Liver (tissue), 9 donors: ENCODE measurements around the gene SNX19. TPM values are rescaled to one million over a fixed set of nuclear protein-coding genes. Genes with fewer than 3 reads are reported as not detected.

Experiments
- DNase-seq: peaks from one replicate; pipeline ENCODE4 v3.0.0-alpha.2; 2017; ENCODE audit warnings: low spot score
- H3K27ac ChIP-seq, 2 donors: one replicate each; pipeline ENCODE4 v1.7.0; 2013; ENCODE audit warnings: inconsistent platforms in 2 of 2, low read length in 2 of 2, control low read depth in 1 of 2, low read depth in 1 of 2, mild to moderate bottlenecking in 1 of 2
- H3K27me3 ChIP-seq, 4 donors: one replicate each; pipeline versions ENCODE4 v1.6.1 to v1.7.0; 2013; ENCODE audit warnings: low read length in 3 of 4, inconsistent platforms in 1 of 4, mild to moderate bottlenecking in 1 of 4, moderate library complexity in 1 of 4; ENCODE audit not compliant: control insufficient read depth in 4 of 4, insufficient read depth in 4 of 4
- H3K36me3 ChIP-seq, 4 donors: one replicate each; pipeline versions ENCODE4 v1.6.1 to v1.7.0; 2013; ENCODE audit warnings: low read length in 3 of 4, mild to moderate bottlenecking in 3 of 4, low read depth in 1 of 4, moderate library complexity in 1 of 4; ENCODE audit not compliant: control insufficient read depth in 4 of 4, insufficient read depth in 3 of 4
- H3K4me1 ChIP-seq, 4 donors: one replicate each; pipeline versions ENCODE4 v1.6.1 to v1.7.0; 2013; ENCODE audit warnings: low read length in 3 of 4, mild to moderate bottlenecking in 3 of 4, moderate library complexity in 1 of 4; ENCODE audit not compliant: control insufficient read depth in 4 of 4, insufficient read depth in 4 of 4
- H3K4me3 ChIP-seq, 3 donors: one replicate each; pipeline versions ENCODE4 v1.6.1 to v1.7.0; 2013; ENCODE audit warnings: low read length in 3 of 3, control low read depth in 1 of 3, low read depth in 1 of 3, mild to moderate bottlenecking in 1 of 3
- H3K9ac ChIP-seq, 2 donors: one replicate each; pipeline ENCODE4 v1.7.0; 2013; ENCODE audit warnings: low read length in 2 of 2, mild to moderate bottlenecking in 2 of 2, moderate library complexity in 2 of 2, control low read depth in 1 of 2, low read depth in 1 of 2
- H3K9me3 ChIP-seq, 4 donors: one replicate each; pipeline versions ENCODE4 v1.6.1 to v1.7.0; 2013; ENCODE audit warnings: low read length in 3 of 4; ENCODE audit not compliant: control insufficient read depth in 4 of 4
- CTCF ChIP-seq: fragments of 150-350 bp; IDR thresholded peaks from 2 replicates; pipeline ENCODE4 v1.5.1; 2017; ENCODE audit warnings: improper control_type of control experiment, low read depth, low read length; ENCODE audit not compliant: missing input control
- EGR1 ChIP-seq, 2 donors: IDR thresholded peaks; 2 replicates each; pipeline ENCODE4 v1.6.1; 2016 to 2018; ENCODE audit warnings: antibody characterized with exemption in 2 of 2, low read depth in 2 of 2
- FOXA1 ChIP-seq: IDR thresholded peaks from 2 replicates; pipeline ENCODE4 v1.6.1; 2016; ENCODE audit warnings: antibody characterized with exemption
- FOXA2 ChIP-seq: IDR thresholded peaks from 2 replicates; pipeline ENCODE4 v1.6.1; 2016; ENCODE audit warnings: antibody characterized with exemption
- GABPA ChIP-seq, 2 donors: IDR thresholded peaks in 1 of 2; conservative IDR thresholded peaks in 1 of 2; 2 replicates each; pipeline ENCODE4 v1.6.1; 2016; ENCODE audit warnings: antibody characterized with exemption in 2 of 2, mild to moderate bottlenecking in 1 of 2, moderate library complexity in 1 of 2
- HNF4A ChIP-seq, 2 donors: conservative IDR thresholded peaks; 2 replicates each; pipeline ENCODE4 v1.6.1; 2016; ENCODE audit warnings: antibody characterized with exemption in 2 of 2, mild to moderate bottlenecking in 2 of 2
- HNF4G ChIP-seq: IDR thresholded peaks from 2 replicates; pipeline ENCODE4 v1.6.1; 2016; ENCODE audit warnings: antibody characterized with exemption
- MAX ChIP-seq: IDR thresholded peaks from 2 replicates; pipeline ENCODE4 v1.6.1; 2016; ENCODE audit warnings: antibody characterized with exemption
- NR2F2 ChIP-seq: IDR thresholded peaks from 2 replicates; pipeline ENCODE4 v1.6.1; 2016; ENCODE audit warnings: antibody characterized with exemption
- RAD21 ChIP-seq, 2 donors: IDR thresholded peaks; 2 replicates each; pipeline ENCODE4 v1.6.1; 2016; ENCODE audit warnings: antibody characterized with exemption in 2 of 2, mild to moderate bottlenecking in 2 of 2
- RXRA ChIP-seq, 2 donors: IDR thresholded peaks; 2 replicates each; pipeline ENCODE4 v1.6.1; 2017 to 2018; ENCODE audit warnings: antibody characterized with exemption in 2 of 2, mild to moderate bottlenecking in 1 of 2
- SP1 ChIP-seq: IDR thresholded peaks from 2 replicates; pipeline ENCODE4 v1.6.1; 2018; ENCODE audit warnings: antibody characterized with exemption, mild to moderate bottlenecking
- TAF1 ChIP-seq: conservative IDR thresholded peaks from 2 replicates; pipeline ENCODE4 v1.6.1; 2016; ENCODE audit warnings: antibody characterized with exemption, mild to moderate bottlenecking
- YY1 ChIP-seq: IDR thresholded peaks from 2 replicates; pipeline ENCODE4 v1.6.1; 2016; ENCODE audit warnings: antibody characterized with exemption, mild to moderate bottlenecking
- ZBTB33 ChIP-seq: IDR thresholded peaks from 2 replicates; pipeline ENCODE4 v1.6.1; 2016; ENCODE audit warnings: antibody characterized with exemption
- WGBS: extraction: QIAGEN DNeasy Blood & Tissue Kit; methylation state at CpG from one replicate; pipeline ENCODE4 v1.1.7; 2013; 5-methylcytosine and 5-hydroxymethylcytosine counted together
- polyA plus RNA-seq, 2 donors: library from polyadenylated mRNA; stranded (reverse) in 1 of 2; unstranded in 1 of 2; fragments of 200-250 nt in 1 of 2; fragments of >200 nt in 1 of 2; fragmentation: Nextera tagmentation in 1 of 2; extraction: Ambion mirVana in 1 of 2; gene quantifications; one replicate each; pipeline versions ENCODE4 v1.2.1 to v1.2.3, GENCODE V29; 2013 to 2015
- total RNA-seq, 2 donors: library from RNA; depleted of rRNA; stranded (reverse); fragments of >200 nt; gene quantifications; one replicate each; pipeline ENCODE4 v1.2.3, GENCODE V29; 2014
- TF ChIP-seq, protein P1 (sequence below): IDR thresholded peaks from 2 replicates; pipeline ENCODE4 v1.6.1; 2016; ENCODE audit warnings: antibody characterized with exemption
- TF ChIP-seq, protein P2 (sequence below): IDR thresholded peaks from 2 replicates; pipeline ENCODE4 v1.6.1; 2016; ENCODE audit warnings: antibody characterized with exemption, mild to moderate bottlenecking
- donor health status: healthy.
- donor health status: healthy.
- donor health status: healthy.
- donor health status: healthy.
- donor health status: healthy.

Gene SNX19
- total and polyA plus RNA-seq, 4 donors: 16.5 to 94.5 (median 32.7) TPM

DNA sequence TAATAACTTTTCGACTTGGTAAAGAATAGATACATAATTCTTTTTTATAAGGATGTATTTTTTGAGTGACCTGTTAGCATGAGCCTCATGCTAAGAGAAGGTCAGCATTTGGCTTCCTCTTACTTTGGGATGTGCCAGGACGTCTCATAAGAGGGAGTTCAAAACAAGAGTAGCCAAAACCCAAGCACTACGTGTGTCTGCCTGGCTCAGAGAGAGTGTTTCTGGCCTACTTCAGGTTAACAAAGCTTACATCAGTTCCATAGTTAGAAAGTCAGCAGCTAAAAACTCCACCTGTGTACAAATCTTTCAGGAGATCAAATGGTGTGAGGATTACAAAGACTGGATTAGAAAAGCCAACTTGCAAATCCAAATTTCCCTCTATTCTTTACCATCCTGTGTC lies 13.9 kb downstream of the SNX19 start:
- H3K4me3 ChIP-seq: no peak overlapping the region
- peaks cover 5 to 75% (median 64%) of the 10 kb centered on the region in 4 donors for H3K36me3 ChIP-seq
- DNase-seq: no peak
- TF ChIP-seq HNF4G (no peak), RXRA (IDR thresholded peaks at IDR 0.05) (no peak), ZBTB33 (no peak), YY1 (no peak), CTCF (no peak)
- TF ChIP-seq, protein P1, sequence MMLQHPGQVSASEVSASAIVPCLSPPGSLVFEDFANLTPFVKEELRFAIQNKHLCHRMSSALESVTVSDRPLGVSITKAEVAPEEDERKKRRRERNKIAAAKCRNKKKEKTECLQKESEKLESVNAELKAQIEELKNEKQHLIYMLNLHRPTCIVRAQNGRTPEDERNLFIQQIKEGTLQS: no peak
- H3K27me3 ChIP-seq: no peaks in the 10 kb centered on the region
- H3K27ac ChIP-seq: no peak overlapping the region
- H3K9ac ChIP-seq: no peak overlapping the region
- 88% methylated on average over 3 of the region's 3 CpGs for WGBS
- H3K9me3 ChIP-seq: no peaks in the 10 kb centered on the region
- peaks cover 0 to 10% (median 10%) of the 10 kb centered on the region in 4 donors for H3K4me1 ChIP-seq

DNA sequence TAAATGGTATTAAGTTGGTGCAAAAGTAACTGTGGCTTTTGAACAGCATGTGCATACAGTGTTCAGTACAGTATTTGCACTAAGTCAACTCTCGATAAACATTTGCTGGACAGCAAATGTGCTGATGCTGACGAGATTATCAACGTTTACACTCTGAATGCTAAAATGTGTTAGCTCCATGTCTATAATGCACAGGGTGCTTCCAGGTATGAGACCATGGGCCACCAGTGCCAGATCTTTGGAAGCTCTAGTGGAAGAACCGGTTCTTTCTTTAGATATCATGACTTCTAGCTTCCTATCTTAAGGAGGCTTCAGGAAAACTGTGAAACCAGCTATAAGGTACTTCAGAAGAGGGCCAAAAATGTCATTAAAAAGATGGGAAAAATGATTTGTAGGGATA lies 17.2 kb downstream of the SNX19 start:
- TF ChIP-seq MAX (no peak), FOXA1 (no peak), SP1 (no peak), GABPA (IDR thresholded peaks at IDR 0.05 in 1 of 2, conservative IDR thresholded peaks at IDR 0.05 in 1 of 2) (no peak), RXRA (IDR thresholded peaks at IDR 0.05) (no peak), TAF1 (no peak), HNF4G (no peak), NR2F2 (no peak), RAD21 (IDR thresholded peaks at IDR 0.05) (no peak), ZBTB33 (no peak), EGR1 (IDR thresholded peaks at IDR 0.05; ENCODE audit: low read depth in 2 of 2) (no peak), YY1 (no peak), FOXA2 (no peak), CTCF (no peak), HNF4A (conservative IDR thresholded peaks at IDR 0.05) (no peak)
- TF ChIP-seq, protein P2, sequence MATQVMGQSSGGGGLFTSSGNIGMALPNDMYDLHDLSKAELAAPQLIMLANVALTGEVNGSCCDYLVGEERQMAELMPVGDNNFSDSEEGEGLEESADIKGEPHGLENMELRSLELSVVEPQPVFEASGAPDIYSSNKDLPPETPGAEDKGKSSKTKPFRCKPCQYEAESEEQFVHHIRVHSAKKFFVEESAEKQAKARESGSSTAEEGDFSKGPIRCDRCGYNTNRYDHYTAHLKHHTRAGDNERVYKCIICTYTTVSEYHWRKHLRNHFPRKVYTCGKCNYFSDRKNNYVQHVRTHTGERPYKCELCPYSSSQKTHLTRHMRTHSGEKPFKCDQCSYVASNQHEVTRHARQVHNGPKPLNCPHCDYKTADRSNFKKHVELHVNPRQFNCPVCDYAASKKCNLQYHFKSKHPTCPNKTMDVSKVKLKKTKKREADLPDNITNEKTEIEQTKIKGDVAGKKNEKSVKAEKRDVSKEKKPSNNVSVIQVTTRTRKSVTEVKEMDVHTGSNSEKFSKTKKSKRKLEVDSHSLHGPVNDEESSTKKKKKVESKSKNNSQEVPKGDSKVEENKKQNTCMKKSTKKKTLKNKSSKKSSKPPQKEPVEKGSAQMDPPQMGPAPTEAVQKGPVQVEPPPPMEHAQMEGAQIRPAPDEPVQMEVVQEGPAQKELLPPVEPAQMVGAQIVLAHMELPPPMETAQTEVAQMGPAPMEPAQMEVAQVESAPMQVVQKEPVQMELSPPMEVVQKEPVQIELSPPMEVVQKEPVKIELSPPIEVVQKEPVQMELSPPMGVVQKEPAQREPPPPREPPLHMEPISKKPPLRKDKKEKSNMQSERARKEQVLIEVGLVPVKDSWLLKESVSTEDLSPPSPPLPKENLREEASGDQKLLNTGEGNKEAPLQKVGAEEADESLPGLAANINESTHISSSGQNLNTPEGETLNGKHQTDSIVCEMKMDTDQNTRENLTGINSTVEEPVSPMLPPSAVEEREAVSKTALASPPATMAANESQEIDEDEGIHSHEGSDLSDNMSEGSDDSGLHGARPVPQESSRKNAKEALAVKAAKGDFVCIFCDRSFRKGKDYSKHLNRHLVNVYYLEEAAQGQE: no peak
- H3K4me1 ChIP-seq: peaks cover 1 to 21% (median 19%) of the 10 kb centered on the region in 4 donors
- peaks cover 7 to 53% (median 43%) of the 10 kb centered on the region in 4 donors for H3K36me3 ChIP-seq

More for the DNA sequence above, 17.2 kb downstream of the SNX19 start:
- 65% methylated on average over 4 of the region's 4 CpGs for whole genome bisulfite sequencing
- Histone ChIP-seq H3K27ac (peak overlapping the region in 1 of 2 donors; percentile 93), H3K4me3 (no peak overlapping the region), H3K9ac (no peak overlapping the region), H3K9me3 (no peaks in the 10 kb centered on the region), H3K27me3 (no peaks in the 10 kb centered on the region)
- DNase-seq: no peak
